ENCODE measurements around the gene LPIN1.

Gene LPIN1

DNA sequence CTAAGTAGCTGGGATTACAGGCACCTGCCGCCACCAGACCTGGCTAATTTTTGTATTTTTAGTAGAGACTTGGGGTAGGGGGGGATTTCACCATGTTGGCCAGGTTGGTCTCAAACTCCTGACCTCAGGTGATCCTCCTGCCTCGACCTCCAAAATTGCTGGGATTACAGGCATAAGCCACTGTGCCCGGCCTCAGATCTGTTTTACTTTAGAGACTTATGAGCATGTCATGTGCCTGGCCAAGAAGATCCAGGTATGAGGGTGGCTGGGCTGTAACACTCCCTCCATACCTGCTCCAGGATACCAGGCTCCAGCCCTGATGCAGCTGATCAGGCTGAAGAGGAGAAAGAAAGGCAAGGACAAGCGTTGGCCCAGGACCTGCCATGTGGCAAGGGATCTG is 125.0 kb downstream of the LPIN1 start:
- H3K4me3 ChIP-seq (ENCODE audit: low read depth, low read length), result no peak overlapping the region
- DNase-seq (ENCODE audit: low read depth, low spot score), result no peak
- in situ Hi-C loops (cut with HindIII; ENCODE audit: low sequenced_read_pairs), result no loop called here
- TF ChIP-seq, protein P1, sequence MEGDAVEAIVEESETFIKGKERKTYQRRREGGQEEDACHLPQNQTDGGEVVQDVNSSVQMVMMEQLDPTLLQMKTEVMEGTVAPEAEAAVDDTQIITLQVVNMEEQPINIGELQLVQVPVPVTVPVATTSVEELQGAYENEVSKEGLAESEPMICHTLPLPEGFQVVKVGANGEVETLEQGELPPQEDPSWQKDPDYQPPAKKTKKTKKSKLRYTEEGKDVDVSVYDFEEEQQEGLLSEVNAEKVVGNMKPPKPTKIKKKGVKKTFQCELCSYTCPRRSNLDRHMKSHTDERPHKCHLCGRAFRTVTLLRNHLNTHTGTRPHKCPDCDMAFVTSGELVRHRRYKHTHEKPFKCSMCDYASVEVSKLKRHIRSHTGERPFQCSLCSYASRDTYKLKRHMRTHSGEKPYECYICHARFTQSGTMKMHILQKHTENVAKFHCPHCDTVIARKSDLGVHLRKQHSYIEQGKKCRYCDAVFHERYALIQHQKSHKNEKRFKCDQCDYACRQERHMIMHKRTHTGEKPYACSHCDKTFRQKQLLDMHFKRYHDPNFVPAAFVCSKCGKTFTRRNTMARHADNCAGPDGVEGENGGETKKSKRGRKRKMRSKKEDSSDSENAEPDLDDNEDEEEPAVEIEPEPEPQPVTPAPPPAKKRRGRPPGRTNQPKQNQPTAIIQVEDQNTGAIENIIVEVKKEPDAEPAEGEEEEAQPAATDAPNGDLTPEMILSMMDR (IDR thresholded peaks at IDR 0.05; ENCODE audit: low read depth, low read length), result no peak

DNA sequence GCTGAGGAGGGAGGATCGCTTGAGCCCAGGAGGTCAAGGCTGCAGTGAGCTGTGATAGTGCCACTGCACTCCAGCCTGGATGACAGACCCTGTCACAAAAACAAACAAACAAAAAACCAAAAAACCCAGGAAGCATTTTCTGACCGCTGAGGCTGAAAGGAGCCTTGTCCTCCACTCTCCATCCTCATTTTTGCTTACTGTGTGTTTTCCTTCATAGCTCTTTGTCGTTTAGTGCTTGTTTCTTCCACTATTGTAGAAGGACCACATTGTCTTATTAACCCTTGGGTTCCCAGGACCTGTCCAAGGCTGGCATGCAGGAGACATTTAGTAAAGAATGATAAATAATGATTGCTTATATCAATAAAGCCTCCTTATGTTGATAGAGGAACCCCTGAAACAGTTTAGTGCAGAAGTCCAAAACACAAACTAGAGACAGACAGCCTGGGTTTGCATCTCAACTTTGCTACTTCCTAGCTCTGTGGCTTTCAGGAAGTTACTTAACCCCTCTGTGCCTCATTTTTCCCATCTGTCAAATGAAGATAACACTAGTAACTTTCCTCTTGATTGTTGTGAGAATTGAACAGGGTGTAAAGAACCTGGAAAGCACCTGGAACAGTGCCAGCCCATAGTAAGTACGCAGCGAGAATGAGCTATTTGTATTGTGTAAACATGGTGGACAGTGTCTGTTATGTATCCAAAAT is 126.0 kb downstream of the LPIN1 start:
- TF ChIP-seq, protein P1 (IDR thresholded peaks at IDR 0.05; ENCODE audit: low read depth, low read length), result no peak
- no peak overlapping the region for H3K4me3 ChIP-seq (ENCODE audit: low read depth, low read length)
- in situ Hi-C loops (cut with HindIII; ENCODE audit: low sequenced_read_pairs), result no loop called here
- DNase-seq (ENCODE audit: low read depth, low spot score), result no peak

DNA sequence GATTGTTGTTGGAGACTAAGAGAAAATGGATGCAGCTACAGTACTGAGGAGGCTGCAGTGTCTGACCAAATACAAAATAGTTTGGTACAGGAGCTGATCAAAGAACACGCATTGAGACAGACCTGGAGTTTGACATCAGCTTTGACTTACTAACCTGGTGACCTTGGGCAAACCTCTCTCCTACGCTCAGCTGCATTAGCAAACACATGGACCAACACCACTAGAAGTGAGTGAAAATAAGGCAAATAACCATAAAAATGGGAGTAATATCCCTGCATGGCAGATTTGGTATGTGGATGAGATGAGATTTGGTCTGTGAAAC is 126.5 kb downstream of the LPIN1 start:
- H3K4me3 ChIP-seq (ENCODE audit: low read depth, low read length), result no peak overlapping the region
- TF ChIP-seq, protein P1 (IDR thresholded peaks at IDR 0.05; ENCODE audit: low read depth, low read length), result no peak
- no peak for DNase-seq (ENCODE audit: low read depth, low spot score)
- in situ Hi-C loops (cut with HindIII; ENCODE audit: low sequenced_read_pairs), result no loop called here

DNA sequence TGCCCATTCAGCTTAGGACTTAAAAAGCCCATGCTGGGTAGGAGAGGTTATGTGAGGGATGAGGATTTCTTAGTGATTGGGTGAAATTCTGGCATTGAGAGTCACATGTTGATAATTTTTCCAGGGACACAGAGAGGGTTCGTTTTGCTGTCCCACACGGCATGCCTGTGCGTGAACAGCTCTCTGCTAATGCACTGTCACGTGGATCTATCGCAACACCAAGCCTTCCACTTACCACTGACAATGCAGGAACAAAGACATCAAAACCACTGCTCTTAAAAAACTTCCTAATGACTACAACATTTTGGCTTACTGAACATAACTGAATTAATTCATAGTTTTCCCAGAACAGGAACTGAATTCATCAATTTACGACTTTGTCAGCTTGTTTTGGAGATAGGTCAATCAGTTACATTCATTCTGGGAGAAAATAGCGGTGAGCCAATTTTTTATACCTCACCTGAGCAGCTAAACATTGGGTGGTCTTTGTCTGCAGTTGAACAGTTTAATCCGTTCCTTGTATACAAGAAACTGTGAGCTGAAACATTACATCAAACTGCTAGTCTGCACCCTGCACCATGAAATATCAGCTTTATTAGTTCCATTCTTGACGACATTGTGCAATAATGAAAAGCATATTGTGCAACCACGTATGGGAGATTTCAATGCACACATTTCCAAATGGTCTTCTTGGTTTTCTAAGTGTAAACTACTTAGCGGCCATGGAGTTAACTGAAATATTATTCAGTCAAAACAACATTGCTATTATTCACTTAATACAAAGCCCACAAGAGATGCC is 127.1 kb downstream of the LPIN1 start:
- TF ChIP-seq, protein P1 (IDR thresholded peaks at IDR 0.05; ENCODE audit: low read depth, low read length), result no peak
- in situ Hi-C loops (cut with HindIII; ENCODE audit: low sequenced_read_pairs), result no loop called here
- no peak overlapping the region for H3K4me3 ChIP-seq (ENCODE audit: low read depth, low read length)
- no peak for DNase-seq (ENCODE audit: low read depth, low spot score)

DNA sequence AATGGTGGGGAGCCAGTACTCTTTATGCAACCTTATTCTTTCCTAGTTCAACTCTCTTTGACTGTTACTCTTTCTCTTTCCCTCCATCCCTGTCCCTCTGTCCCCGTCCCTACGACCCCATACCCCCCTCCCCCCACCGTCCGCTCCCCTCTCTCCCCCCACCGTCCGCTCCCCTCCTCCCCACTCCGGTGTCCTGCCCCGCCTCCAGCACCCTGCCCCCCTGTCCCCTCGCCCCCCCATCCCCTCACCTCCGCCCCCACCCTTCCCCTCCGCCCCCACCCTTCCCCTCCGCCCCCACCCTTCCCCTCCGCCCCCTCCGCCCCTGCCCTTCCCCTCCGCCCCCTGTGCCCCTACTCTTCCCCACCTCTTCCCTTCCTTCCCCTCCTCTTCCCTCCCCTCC is 128.4 kb downstream of the LPIN1 start:
- no peak overlapping the region for H3K4me3 ChIP-seq (ENCODE audit: low read depth, low read length)
- in situ Hi-C loops (cut with HindIII; ENCODE audit: low sequenced_read_pairs), result no loop called here
- TF ChIP-seq, protein P1 (IDR thresholded peaks at IDR 0.05; ENCODE audit: low read depth, low read length), result no peak
- DNase-seq (ENCODE audit: low read depth, low spot score), result no peak

DNA sequence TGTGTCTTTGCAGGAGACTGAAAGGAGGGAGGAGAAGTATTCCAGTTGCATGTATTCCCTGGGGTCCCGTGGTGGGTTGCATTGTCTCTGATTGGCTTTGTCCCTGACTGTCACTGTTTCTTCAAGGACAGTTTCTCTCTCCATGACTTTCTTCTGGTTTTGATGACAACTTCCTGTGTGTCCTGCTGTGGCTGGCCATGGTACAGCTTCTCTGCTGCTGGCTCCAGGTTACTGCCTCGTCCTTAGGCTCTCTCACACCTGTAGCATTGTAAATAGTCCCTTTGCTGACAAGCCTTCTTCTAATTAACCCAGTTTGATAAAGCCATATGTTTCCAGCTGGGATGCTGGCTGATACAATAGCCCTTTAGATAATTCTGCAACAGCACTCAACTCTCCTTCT is 129.0 kb downstream of the LPIN1 start:
- TF ChIP-seq, protein P1 (IDR thresholded peaks at IDR 0.05; ENCODE audit: low read depth, low read length), result no peak
- DNase-seq (ENCODE audit: low read depth, low spot score), result no peak
- no peak overlapping the region for H3K4me3 ChIP-seq (ENCODE audit: low read depth, low read length)
- in situ Hi-C loops (cut with HindIII; ENCODE audit: low sequenced_read_pairs), result no loop called here

Data from astrocyte of the spinal cord (primary cell).